CD4-positive, alpha-beta T cell treated with Interleukin-15 for 1 hour (primary cell): ENCODE measurements around the gene RAB40C.
"Not testable (repeated sequence)": the region's sequence is repeated elsewhere in the genome, so short reads cannot be mapped to it uniquely, and the experiment has no call there.

ENCODE experiments used
- DNase-seq: peaks from one replicate; pipeline ENCODE4 v3.0.0-alpha.2; 2020

The RAB40C gene

DNA sequence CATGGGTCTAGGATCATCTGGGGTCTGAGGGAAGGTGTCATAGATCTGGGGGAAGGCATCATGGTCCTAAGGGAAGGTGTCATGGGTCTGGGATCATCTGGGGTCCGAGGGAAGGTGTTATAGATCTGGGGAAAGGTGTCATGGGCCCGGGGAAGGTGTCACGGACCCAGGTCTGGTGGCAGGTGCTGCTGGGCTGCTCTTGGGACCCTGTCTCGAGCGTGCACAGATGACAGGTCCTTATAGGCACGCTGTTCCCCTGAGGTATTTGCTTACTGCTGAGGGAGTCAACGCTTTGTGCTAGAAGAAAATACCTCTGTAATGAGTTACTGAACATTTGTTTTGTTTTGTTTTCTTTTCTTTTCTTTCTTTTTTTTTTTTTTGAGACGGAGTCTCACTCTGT, 1.4 kb downstream of the RAB40C start:
- DNase-seq = no peak

DNA sequence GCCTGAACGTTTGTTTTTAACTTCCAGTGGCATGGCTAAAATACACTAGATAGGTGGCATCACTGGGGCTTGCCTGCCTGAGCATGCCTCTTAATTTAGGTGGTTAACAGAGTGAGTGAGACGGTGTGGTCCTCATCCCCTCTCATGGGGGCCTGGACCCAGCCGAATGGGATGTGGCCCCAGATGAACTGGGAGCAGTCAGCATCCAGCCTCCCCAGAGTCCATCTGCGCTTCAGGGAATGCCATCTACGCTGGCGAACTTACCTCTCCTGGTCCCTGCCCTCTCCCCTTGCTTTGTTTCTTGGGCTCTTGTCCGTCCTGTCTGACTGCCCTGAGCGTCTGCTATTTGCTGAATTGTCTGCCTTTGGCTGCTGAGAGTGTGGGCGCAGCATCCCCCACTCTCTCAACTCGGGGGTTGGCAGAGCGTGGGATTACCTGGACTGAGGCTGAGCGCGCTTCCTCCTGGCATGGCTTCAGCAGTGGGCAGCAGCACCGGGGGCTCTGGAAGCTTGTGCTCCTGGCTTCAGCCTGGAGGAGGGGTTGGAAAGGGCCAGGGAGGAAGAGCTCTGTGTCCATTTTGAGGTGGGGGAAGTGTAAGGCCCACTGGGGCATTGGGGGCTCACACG, 2.1 kb downstream of the RAB40C start:
- no peak for DNase-seq

DNA sequence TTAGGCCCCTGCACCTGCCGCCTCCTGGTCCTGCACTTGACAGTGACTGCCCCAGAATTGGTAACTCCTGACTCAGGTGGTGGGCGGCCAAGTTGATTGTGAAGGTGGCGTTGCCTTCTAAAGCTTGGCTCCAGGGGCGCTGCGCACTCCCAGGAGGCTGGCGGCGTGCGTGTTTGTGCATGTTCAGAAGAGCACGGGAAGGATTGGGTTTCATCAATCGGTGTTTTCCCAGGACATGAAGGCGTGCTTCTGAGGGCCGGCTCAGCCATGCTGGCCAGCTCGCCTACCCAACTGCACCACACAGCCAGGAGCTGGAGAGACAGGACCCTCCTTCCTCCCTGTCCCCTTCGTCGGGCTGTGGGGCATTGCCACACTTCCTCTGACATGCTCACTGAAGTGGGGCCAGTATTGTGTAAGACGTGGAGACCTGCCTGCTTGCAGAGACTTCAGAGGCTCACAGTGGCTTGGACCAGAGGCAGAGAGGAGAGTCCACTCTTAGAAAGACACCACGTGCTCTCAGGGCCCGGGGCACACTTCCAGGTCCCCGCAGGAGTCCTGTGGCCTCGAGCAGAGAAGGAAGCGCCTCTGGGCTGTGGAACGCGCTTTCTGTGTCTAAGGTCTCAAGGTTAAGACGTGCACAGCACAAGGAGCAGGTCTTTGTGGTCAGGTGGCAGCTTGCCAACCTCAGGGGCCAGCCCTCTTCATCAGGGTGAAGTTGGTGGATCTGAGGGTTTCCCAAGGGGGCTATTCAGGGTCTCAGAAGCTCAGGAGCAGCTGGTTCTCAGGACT, 2.8 kb downstream of the RAB40C start:
- DNase-seq = peak; percentile 55

DNA sequence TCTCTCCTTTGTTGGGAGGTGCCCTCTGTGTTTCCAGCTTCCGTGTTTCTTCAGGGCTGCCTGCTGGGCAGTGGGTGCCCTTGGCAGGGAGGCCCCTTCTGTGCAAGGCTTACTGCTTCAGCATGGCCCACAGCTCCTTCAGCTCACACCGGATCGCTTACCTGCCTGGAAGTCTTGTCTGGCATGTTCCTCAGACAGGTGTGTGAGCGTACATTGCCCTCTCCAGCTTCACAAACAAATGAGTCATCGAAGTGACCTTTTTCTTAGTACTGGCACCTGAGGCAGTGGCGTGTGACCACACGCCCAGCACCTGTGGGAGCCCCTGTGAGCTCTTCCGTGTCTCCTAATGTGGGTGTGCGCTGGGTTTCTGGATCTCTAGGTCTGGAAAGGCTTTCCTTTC, 3.5 kb downstream of the RAB40C start:
- no peak for DNase-seq

DNA sequence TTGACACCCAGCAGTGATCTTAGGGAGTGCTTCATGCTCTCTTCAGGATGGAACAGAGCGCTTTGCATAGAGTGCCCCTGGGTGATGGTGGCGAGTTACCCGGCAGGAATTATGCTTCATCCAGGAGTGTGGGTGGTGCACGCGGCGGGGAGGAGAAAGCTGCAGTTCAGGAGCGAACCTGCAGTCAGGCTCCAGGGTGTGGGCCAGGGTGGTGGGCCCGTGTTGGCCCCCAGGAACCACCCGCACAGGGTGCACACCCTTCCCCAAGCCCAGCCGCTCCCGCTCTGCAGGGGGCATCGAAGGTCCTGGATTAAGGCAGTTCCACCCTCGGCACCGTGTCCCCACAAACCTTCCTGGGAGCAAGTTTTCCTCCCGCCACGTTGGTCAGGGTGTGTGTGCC, 3.9 kb downstream of the RAB40C start:
- DNase-seq = no peak

DNA sequence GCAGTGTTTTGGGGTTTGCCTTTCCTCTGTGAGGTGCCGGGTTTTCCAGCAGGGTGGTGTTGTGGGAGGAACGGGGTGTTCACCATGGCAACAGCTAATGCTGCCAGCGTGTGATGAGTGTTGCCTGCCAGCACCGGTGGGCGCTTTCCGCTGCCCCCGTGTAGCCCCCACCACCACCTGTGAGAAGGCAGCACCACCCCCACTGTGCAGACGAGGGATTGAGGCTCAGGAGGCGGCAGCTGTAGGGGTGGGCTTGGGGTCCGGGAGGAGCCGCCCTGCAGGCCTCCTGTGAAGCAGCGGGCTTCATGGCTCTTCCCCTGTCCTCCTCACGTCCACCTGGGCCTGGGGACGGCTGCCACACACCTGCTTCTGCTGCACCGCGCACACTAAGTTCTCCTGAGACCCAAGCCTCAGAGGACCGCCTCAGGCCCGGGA, 5.2 kb downstream of the RAB40C start:
- DNase-seq = no peak

DNA sequence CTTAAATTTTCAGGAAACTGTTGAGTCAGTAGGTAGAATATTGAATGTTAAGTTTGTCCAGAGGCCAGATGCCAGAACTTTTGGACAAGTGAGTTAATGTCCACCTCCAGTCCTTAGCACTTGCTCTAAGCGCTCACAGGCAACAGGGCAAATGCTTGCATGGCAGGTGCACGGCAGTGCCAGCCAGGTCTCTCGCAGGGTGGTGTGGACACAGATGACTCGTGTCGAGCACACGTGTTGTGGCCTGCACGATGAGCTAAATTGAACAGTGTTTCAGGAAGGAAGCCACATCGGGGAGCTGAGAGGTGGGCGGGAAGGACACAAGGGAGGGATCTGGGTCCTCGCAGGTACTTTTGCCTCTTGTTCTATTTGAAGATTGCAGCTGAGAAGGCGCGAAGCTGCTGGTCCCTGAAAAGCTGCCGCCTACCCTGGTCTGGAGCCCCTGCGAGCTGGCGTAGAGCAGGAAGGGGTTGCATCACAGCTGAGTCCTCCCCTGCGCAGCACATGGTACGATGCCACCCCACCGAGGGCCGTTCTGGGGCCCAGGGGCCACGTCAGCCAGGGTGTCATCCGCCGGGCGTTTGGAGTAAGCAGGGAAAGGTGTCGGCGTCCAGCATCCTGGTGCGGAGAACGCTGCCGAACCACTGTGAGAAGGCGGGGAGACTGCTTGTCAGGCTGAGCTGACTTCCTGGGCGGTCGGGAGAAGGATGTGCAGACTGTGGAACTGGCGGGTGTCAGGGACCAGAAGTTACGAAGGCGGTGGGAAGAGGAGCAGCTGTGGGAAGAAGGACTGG, 6.3 kb downstream of the RAB40C start:
- DNase-seq = no peak

DNA sequence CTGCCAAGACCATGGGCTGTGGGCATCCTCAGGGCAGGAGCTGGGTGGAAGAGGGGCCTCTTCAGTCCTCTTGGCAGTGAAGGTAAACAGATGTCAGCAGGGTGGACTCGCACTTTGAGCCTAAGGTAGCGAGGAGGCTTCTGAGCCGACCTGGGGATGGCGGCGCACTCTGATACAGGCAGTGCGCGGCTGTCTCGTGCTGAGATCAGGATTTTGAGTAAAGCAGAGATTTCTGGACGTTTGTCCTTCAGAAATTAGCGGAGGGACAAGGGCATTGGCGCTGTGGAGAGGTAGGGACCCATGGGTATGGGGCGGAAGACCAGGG, 6.8 kb downstream of the RAB40C start:
- no peak for DNase-seq

DNA sequence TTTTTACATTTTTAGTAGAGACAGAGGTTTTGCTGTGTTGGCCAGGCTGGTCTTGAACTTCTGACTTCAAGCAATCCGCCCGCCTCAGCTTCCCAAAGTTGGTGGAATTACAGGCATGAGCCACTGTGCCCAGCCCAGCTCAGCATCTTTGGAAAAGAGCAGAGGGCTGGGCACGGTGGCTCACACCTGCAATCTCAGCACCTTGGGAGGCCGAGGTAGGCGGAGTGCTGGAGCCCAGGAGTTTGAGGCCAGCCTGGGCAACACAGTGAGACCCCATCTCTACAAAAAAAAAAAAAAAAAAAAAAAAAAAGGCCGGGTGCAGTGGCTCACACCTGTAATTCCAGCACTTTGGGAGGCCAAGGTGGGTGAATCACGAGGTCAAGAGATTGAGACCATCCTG, 7.8 kb downstream of the RAB40C start:
- DNase-seq = not testable (repeated sequence)

DNA sequence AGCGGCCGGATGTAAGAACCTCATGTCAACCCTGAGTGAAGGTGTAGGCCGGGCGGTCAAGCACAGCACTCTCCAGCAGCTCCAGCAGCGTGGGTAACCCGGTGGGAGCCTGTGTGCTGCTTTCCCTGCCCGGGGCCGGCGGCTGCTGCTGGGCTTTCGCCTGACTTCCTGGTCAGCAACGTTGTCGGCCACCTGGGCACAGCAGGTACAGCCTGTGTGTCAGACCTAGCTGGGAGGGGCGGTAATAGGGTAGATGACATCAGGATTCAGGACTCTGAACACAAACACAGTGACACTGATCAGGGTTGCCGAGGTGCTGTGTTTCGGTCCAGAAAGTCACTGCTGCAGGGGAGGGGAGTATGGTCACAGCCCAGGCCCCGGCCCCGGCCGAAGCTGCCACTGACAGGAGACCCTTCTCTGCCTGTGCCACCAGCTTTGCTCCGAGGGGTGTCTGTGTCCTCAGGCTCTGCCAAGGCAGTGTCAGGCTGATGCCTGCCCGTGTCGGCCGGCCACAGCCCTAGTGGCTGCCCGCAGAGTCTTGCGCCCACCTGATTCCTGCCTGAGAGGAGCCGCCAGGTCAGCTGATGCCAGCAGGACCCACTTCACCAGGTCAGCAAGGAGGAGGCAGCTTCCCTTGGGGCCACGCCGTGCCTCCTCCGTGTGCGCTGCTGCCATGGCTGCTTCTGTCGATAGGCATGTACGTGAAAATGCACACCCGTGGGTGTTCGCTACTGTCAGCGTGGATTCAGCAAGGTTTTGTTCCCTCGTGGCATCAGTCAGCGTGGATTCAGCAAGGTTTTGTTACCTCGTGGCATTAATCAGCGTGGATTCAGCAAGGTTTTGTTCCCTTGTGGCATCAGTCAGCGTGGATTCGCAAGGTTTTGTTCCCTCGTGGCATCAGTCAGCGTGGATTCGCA, 9.2 kb downstream of the RAB40C start:
- no peak for DNase-seq

DNA sequence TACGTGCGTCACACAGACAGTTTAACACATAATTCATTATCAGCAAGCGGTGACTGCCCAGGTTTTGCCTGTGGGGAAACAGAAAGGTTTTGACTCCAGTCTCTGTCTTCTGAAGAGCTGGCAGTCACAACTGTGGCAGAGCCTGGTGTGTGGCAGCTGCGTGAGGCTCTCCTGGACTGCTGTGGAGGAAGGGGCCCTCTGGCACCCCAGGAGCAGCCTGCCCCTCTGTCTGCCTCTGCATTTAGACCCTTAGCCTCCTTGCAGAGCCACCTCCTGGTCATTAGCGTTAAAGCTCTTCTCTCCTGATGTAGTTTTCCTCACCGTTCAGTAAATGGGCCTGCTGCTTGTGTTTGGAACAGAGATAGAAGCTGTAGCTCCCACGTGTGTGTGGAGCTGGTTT, 10.9 kb downstream of the RAB40C start:
- no peak for DNase-seq

DNA sequence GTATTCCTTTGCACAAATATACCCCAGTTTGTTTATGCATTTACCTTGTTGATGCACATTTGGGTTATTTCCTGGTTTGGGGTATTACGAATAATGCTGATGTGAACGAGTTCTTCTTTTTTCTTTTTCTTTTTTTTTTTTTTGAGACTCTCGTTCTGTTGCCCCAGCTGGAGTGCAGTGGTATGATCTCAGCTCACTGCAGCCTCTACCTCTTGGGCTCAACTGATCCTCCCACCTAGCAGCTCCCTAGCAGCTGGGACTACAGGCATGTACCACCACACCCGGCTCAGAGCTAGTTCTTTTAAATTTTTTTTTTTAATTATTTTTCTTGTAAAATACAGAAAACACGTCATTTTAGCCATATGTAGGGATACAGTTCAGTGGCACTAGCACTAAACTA, 14.1 kb downstream of the RAB40C start:
- no peak for DNase-seq

DNA sequence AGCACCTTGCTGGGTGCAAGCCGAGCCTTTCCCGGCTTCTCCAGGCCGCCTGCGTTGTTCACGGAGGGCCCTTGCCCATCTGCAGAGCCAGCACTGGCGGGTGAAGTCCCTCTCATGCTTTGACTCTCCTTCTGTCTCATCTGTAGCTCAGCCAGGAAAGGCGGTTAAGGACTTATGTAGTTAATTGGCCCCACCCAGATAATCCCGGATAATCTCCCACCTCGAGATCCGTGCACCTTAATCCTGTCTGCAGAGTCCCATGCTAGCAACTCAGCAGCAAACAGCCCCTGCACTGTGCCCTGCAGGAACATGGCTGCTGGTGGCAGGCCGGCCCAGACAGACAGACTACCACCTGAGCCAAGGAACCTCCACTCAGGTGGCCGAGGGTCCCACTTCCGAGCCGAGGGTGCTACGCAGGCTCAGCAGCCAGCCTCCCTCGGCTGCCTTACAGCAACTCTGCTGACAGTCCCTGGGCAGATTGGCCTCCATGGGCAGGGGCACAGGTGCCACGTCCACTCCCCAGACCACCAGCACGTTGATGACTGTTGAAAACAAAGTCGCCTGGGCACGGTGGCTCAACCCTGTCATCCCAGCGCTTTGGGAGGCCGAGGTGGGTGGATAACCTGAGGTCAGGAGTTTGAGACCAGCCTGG, 16.9 kb downstream of the RAB40C start:
- DNase-seq = no peak

DNA sequence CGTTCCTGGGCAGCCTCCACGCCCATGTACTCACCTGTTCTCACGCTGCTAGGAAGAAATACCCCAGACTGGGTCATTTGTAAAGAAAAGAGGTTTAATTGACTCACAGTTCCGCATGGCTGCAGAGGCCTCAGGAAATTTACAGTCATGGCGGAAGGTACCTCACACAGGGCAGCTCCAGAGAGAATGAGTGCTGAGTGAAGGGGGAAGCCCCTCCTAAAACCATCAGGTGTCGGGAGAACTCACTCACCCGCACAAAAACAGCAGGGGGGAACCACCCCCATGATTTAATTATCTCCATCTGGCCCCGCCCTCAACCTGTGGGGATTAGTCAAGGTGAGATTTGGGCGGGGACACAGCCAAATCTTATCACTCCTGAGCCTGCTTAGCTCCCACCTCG, 18.2 kb downstream of the RAB40C start:
- DNase-seq = no peak

DNA sequence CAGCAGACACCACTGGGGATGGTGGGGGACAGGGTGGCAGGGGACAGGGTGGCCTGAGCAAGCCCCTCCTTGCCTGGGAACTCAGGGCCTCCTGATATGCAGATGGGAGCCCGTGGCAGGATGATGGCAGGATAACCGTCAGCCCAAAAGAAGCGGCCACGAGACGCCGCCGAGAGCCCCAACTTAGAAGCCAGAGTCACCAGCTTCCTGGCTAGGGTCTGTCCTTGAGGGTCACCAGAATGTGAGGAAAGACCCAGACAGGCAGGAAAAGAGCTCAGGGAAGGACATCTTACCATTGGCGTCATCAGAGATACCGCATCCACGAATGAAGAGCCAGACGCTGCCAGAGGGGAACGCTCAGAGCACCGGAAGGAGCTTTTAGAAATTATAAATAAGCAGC, 19.4 kb downstream of the RAB40C start:
- no peak for DNase-seq

DNA sequence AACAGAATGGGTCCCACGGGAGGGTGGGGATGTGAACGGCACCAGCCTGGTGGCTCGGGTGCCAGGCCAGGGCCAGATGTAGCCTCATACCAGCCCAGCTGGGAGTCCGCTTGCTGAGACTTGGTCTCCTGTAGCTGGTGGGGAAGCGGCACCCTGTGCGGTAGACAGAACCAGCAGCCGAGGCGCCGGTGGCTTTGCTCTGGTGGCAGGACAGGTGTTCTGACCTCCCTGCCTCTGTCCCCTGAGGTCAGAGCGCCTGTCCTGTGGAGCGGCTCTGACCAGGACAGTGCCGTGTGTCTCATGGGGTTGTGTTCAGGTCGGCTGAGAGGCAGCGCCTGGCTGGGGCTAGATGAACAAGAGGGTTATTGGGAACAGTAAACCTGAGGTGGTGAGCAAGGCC, 20.1 kb downstream of the RAB40C start:
- no peak for DNase-seq

DNA sequence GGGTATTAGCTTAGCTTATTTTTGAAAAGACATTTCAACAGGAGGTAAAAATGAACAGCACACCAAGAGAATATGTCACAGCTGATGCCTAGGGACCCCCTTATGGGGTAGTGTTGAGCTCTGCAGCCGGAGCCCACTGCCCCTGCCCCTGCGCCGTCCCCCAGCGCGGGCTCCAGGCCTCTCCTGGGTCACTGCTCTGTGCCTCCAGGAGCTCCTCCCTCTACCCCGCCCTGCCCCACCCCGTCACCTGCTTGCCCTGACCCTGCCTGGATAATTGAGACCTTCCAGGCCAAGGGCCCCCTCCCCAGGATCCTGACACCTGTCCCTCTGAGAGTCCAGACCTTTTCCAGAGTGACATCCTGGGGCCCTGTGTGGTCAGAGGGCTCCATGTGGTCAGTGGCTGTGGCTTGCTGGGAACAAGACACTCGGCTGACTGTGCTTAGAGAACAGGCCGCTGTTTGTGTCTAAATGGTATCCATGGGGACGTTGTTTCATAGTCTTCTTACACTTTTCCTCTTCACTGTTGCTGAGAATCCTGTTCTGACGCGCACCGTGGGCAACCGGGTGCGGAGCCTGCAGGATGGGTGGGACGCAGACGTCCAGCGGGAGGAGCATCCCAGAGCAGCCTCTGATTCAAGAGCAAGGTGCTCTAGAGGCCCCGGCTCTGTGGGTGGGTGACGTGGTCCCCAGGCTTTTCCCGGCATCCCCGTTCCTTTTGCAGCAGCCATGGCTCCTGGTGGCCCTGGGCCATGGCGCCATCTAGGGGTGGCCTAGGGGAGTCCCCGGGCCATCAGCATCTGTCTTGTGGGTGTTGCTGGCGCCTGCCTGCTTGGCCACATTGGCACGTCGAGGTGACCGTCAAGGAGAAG, 20.9 kb downstream of the RAB40C start:
- peak; percentile 55 for DNase-seq

DNA sequence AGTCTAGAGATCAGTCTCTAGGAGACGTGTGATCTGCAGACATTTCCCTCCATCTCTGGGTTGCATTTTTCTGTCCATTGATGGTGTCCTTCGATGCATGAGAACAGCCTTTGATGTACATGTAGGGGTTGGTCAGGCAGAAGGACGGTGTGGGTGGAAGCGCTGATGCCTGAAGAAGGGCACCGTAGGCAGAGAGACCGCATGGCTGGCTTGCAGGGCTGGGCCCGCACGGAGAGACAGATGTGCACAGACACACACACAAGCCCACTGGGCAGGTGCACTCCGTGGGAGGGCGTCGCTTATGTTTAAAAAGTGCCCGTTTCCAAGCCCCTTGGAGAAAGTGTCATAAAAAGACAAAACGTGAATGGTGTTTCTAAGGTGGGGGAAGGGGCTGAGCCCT, 25.3 kb downstream of the RAB40C start:
- no peak for DNase-seq

DNA sequence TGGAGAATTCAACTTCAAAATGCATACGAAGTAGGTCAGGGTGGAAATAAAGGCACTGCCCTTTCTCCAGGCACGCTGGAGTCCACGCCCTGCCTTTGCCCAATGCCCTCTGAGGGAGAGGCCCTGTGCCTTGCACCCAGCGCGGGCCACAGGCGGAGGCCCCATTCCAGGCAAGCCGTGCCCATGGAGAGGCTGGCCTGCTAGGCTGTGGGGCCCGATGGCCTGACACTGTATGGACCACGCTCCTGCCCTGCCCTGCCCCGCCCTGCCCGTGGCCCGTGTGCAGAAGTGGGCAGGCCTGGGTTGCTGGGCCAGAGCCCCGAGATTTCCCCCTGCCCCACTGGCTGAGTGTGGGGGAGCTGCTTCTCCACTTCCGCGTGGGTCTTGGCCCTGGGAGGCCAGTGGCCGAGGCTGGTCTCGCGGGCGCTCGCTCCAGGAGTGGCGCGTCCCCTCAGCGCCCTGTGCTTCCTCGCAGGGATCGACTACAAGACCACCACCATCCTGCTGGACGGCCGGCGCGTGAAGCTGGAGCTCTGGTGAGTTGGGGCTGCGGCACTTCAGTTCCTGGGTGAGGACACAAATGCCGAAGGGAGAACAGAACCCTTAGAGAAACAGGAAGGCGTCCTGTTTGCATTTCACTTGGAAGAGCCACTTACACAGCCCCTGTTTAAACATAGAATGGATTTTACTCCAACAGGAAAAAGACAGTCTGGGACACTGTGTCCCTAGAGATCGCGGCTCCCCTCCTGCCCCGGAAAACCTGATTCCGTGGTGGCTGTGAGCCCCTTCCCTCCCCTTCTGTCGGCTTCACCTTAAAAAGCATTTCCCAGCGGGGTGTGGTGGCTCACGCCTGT, 27.1 kb downstream of the RAB40C start:
- no peak for DNase-seq

DNA sequence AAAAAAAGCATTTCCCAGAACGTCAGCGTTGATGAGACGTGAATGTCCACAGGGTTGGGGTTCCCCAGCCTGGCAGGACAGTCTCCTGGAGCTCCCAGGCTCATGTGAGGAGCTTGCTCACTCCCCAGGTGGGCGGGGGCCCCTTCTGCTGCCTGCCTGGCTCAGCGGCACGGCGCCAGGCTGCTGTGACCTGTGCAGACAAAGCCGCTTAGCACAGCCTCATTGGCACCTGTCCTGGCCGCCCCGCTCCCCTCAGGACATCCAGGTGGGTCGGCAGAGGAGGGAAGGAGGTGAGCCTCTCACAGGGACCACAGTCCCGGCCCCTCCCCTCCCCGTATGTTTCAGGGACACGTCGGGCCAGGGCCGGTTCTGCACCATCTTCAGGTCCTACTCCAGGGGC, 28.0 kb downstream of the RAB40C start:
- DNase-seq = no peak
